MM.1S (cell line): Measurements from ENCODE around the gene BCO1.

Experiments used
- DNase-seq: peaks from one replicate; pipeline ENCODE4 v3.0.0-alpha.2; 2015
- H2AFZ ChIP-seq: fragments of 300-600 bp; sonication (generic); 2 replicates; pipeline ENCODE4 v1.6.0; 2016; ENCODE audit warnings: antibody characterized with exemption, low read length
- H3F3A ChIP-seq: fragments of 300-600 bp; sonication (generic); 2 replicates; pipeline ENCODE4 v1.6.1; 2016; ENCODE audit warnings: mild to moderate bottlenecking, antibody characterized with exemption, low read length, moderate library complexity, mixed read lengths; ENCODE audit not compliant: insufficient read depth
- H3K27ac ChIP-seq: fragments of 300-600 bp; sonication (generic); 2 replicates; pipeline ENCODE4 v1.5.1; 2016; ENCODE audit warnings: mild to moderate bottlenecking, low read length
- H3K27me3 ChIP-seq: fragments of 300-600 bp; sonication (generic); replicated peaks from 2 replicates; pipeline ENCODE4 v1.6.0; 2016; ENCODE audit warnings: low read length; ENCODE audit not compliant: insufficient read depth
- H3K36me3 ChIP-seq: fragments of 300-600 bp; sonication (generic); replicated peaks from 2 replicates; pipeline ENCODE4 v1.6.1; 2016; ENCODE audit warnings: mild to moderate bottlenecking, low read length, mixed read lengths; ENCODE audit not compliant: insufficient read depth
- H3K4me1 ChIP-seq: fragments of 300-600 bp; sonication (generic); 2 replicates; pipeline ENCODE4 v1.6.1; 2016; ENCODE audit warnings: low read length, mixed read lengths
- H3K4me2 ChIP-seq: fragments of 300-600 bp; sonication (generic); 2 replicates; pipeline ENCODE4 v1.6.0; 2016; ENCODE audit warnings: low read depth, low read length
- H3K4me3 ChIP-seq: fragments of 300-600 bp; sonication (generic); 2 replicates; pipeline ENCODE4 v1.5.1; 2016; ENCODE audit warnings: low read length, mixed read lengths
- H3K79me2 ChIP-seq: fragments of 300-600 bp; sonication (generic); 2 replicates; pipeline ENCODE4 v1.6.1; 2016; ENCODE audit warnings: mixed run types, low read length, mixed read lengths
- H3K9ac ChIP-seq: fragments of 300-600 bp; sonication (generic); 2 replicates; pipeline ENCODE4 v1.6.1; 2016; ENCODE audit warnings: low read length, mixed read lengths
- H3K9me2 ChIP-seq: fragments of 300-600 bp; sonication (generic); replicated peaks from 2 replicates; pipeline ENCODE4 v1.6.1; 2016; ENCODE audit warnings: mild to moderate bottlenecking, low read length, mixed read lengths; ENCODE audit not compliant: insufficient read depth
- H3K9me3 ChIP-seq: fragments of 300-600 bp; sonication (generic); replicated peaks from 2 replicates; pipeline ENCODE4 v1.6.1; 2016; ENCODE audit warnings: mild to moderate bottlenecking, low read length, mixed read lengths; ENCODE audit not compliant: insufficient read depth
- H4K20me1 ChIP-seq: fragments of 300-600 bp; sonication (generic); 2 replicates; pipeline ENCODE4 v1.6.1; 2016; ENCODE audit warnings: mild to moderate bottlenecking, low read length, moderate library complexity, mixed read lengths; ENCODE audit not compliant: insufficient read depth
- CTCF ChIP-seq: fragments of 300-600 bp; sonication (generic); IDR thresholded peaks from 2 replicates; pipeline ENCODE4 v1.5.1; 2016; ENCODE audit warnings: antibody characterized with exemption, low read length, mixed read lengths
- EZH2 ChIP-seq: fragments of 300-600 bp; sonication (generic); optimal IDR thresholded peaks from 2 replicates; pipeline ENCODE3; 2017; ENCODE audit warnings: low read depth, mild to moderate bottlenecking, antibody characterized with exemption, low read length, mixed read lengths
- EZH2phosphoT487 ChIP-seq: fragments of 300-600 bp; sonication (generic); IDR thresholded peaks from 2 replicates; pipeline ENCODE4 v1.6.1; 2018; ENCODE audit warnings: antibody characterized with exemption, low read length

BCO1 gene

GRCh38 chr16:81273223-81273950 lies 34.9 kb downstream of the BCO1 start:
- Histone ChIP-seq H3K4me1 (no peaks in the 10 kb centered on the region), H3K27ac (no peak overlapping the region), H3K9me3 (no peaks in the 10 kb centered on the region), H3K27me3 (no peaks in the 10 kb centered on the region), H3K9ac (no peak overlapping the region), H3K9me2 (no peaks in the 10 kb centered on the region), H3F3A (no peaks in the 10 kb centered on the region), H4K20me1 (no peaks in the 10 kb centered on the region), H3K79me2 (no peaks in the 10 kb centered on the region), H2AFZ (no peak overlapping the region), H3K36me3 (no peaks in the 10 kb centered on the region), H3K4me2 (no peak overlapping the region), H3K4me3 (no peak overlapping the region)
- TF ChIP-seq CTCF: no peak
- TF ChIP-seq EZH2phosphoT487: no peak
- no peak for TF ChIP-seq EZH2
- DNase-seq: no peak

GRCh38 chr16:81275064-81275532 lies 36.6 kb downstream of the BCO1 start:
- Histone ChIP-seq H3K27ac (no peak overlapping the region), H3K4me3 (no peak overlapping the region), H3K9me2 (no peaks in the 10 kb centered on the region), H2AFZ (no peak overlapping the region), H3K4me1 (no peaks in the 10 kb centered on the region), H3F3A (no peaks in the 10 kb centered on the region), H3K9ac (no peak overlapping the region), H3K79me2 (no peaks in the 10 kb centered on the region), H3K9me3 (no peaks in the 10 kb centered on the region), H3K4me2 (no peak overlapping the region), H4K20me1 (no peaks in the 10 kb centered on the region), H3K27me3 (no peaks in the 10 kb centered on the region), H3K36me3 (no peaks in the 10 kb centered on the region)
- no peak for DNase-seq
- no peak for TF ChIP-seq EZH2phosphoT487
- TF ChIP-seq EZH2: no peak

DNA sequence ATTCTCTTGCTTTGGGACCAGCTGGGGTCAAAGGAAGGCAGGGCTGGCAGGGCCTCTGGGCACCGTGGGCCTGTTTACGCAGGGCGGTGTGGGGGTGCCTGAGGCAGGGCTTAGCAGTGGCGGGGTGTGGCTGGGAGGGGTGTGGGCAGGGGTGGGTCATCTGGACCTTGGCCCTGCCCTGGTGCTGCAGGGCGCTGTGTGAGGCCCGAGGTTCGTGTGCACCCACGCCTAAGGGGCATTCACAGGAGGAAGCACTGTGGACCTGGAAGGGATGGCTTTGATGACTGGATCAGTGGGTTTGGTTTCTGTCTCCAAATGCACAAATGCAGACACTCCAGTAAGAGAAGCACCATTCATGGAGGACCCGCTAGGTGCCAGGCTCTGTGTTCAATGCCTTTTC lies 37.3 kb downstream of the BCO1 start:
- Histone ChIP-seq H3K9me3 (no peaks in the 10 kb centered on the region), H4K20me1 (no peaks in the 10 kb centered on the region), H3K27me3 (no peaks in the 10 kb centered on the region), H3K4me2 (no peak overlapping the region), H2AFZ (no peak overlapping the region), H3K79me2 (no peaks in the 10 kb centered on the region), H3K9me2 (no peaks in the 10 kb centered on the region), H3K4me1 (no peaks in the 10 kb centered on the region), H3K4me3 (no peak overlapping the region), H3K27ac (no peak overlapping the region), H3K36me3 (no peaks in the 10 kb centered on the region), H3K9ac (no peak overlapping the region), H3F3A (no peaks in the 10 kb centered on the region)
- DNase-seq: no peak
- no peak for TF ChIP-seq EZH2
- TF ChIP-seq CTCF: no peak
- no peak for TF ChIP-seq EZH2phosphoT487

GRCh38 chr16:81276323-81276722 lies 37.8 kb downstream of the BCO1 start:
- Histone ChIP-seq H3K9me2 (no peaks in the 10 kb centered on the region), H3K4me2 (no peak overlapping the region), H3K9me3 (no peaks in the 10 kb centered on the region), H3K79me2 (no peaks in the 10 kb centered on the region), H2AFZ (no peak overlapping the region), H3K27me3 (no peaks in the 10 kb centered on the region), H3K4me3 (no peak overlapping the region), H4K20me1 (no peaks in the 10 kb centered on the region), H3K4me1 (no peaks in the 10 kb centered on the region), H3K36me3 (no peaks in the 10 kb centered on the region), H3K27ac (no peak overlapping the region), H3K9ac (no peak overlapping the region), H3F3A (no peaks in the 10 kb centered on the region)
- no peak for DNase-seq
- no peak for TF ChIP-seq EZH2
- TF ChIP-seq EZH2phosphoT487: no peak
- TF ChIP-seq CTCF: no peak
